Endothelial cell of umbilical vein (primary cell): ENCODE data around the gene RBM17.

ENCODE experiments used
- EZH2 ChIP-seq: IDR thresholded peaks from 2 replicates; pipeline ENCODE4 v1.6.1; 2012; ENCODE audit warnings: borderline replicate concordance, low read depth, mild to moderate bottlenecking, moderate library complexity, low read length, inconsistent platforms; ENCODE audit not compliant: severe bottlenecking
- FOS ChIP-seq: IDR thresholded peaks from 2 replicates; pipeline ENCODE4 v1.6.1; 2011; ENCODE audit warnings: mild to moderate bottlenecking, low read length, moderate library complexity, borderline replicate concordance; ENCODE audit not compliant: insufficient read depth
- JUN ChIP-seq: IDR thresholded peaks from 2 replicates; pipeline ENCODE4 v1.6.1; 2011; ENCODE audit warnings: borderline replicate concordance, low read depth; ENCODE audit not compliant: insufficient read length, insufficient read depth
- MAX ChIP-seq: IDR thresholded peaks from 2 replicates; pipeline ENCODE4 v1.6.1; 2011; ENCODE audit not compliant: insufficient read depth, insufficient read length
- MYC ChIP-seq: IDR thresholded peaks from one replicate; pipeline ENCODE4 v1.6.1; 2011; ENCODE audit warnings: mild to moderate bottlenecking, low read depth, low read length
- POLR2A ChIP-seq: IDR thresholded peaks from 2 replicates; pipeline ENCODE4 v1.6.1; 2012; ENCODE audit warnings: low read depth, mild to moderate bottlenecking, control low read depth, low read length
- POLR2AphosphoS5 ChIP-seq: IDR thresholded peaks from 2 replicates; pipeline ENCODE4 v1.6.1; 2012; ENCODE audit warnings: low read depth, mild to moderate bottlenecking, control low read depth, low read length, moderate library complexity; ENCODE audit not compliant: insufficient read depth
- TF ChIP-seq, protein P1 (sequence below), 2 donors: IDR thresholded peaks; 1 replicate in 1 of 2; 2 replicates in 1 of 2; pipeline ENCODE4 v1.5.1; 2011; ENCODE audit warnings: low read length in 2 of 2, mild to moderate bottlenecking in 2 of 2, moderate library complexity in 2 of 2, control low read depth in 1 of 2, inconsistent platforms in 1 of 2, low read depth in 1 of 2; ENCODE audit not compliant: insufficient read depth in 1 of 2; ENCODE audit errors: extremely low read depth in 1 of 2

GRCh38 chr10:6135589-6136168 is 46.8 kb downstream of the RBM17 start:
- TF ChIP-seq, protein P1, sequence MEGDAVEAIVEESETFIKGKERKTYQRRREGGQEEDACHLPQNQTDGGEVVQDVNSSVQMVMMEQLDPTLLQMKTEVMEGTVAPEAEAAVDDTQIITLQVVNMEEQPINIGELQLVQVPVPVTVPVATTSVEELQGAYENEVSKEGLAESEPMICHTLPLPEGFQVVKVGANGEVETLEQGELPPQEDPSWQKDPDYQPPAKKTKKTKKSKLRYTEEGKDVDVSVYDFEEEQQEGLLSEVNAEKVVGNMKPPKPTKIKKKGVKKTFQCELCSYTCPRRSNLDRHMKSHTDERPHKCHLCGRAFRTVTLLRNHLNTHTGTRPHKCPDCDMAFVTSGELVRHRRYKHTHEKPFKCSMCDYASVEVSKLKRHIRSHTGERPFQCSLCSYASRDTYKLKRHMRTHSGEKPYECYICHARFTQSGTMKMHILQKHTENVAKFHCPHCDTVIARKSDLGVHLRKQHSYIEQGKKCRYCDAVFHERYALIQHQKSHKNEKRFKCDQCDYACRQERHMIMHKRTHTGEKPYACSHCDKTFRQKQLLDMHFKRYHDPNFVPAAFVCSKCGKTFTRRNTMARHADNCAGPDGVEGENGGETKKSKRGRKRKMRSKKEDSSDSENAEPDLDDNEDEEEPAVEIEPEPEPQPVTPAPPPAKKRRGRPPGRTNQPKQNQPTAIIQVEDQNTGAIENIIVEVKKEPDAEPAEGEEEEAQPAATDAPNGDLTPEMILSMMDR (IDR thresholded peaks at IDR 0.05; ENCODE audit: extremely low read depth in 1 of 2, insufficient read depth in 1 of 2, low read depth in 1 of 2, low read length in 2 of 2): no peak
- TF ChIP-seq JUN (no peak), EZH2 (no peak), POLR2A (no peak), MYC (no peak), MAX (no peak), POLR2AphosphoS5 (no peak), FOS (no peak)
